Activated CD4-positive, alpha-beta T cell treated with anti-CD3 and anti-CD28 coated beads, Interleukin-2, amount 50 U/mL, for 4 hours (primary cell): ENCODE data around the gene UBP1.
"Not testable (repeated sequence)": the region's sequence is repeated elsewhere in the genome, so short reads cannot be mapped to it uniquely, and the experiment has no call there.

Experiments used
- DNase-seq, 2 experiments: peaks; one replicate each; pipeline ENCODE4 v3.0.0-alpha.2; 2020

Gene UBP1

DNA sequence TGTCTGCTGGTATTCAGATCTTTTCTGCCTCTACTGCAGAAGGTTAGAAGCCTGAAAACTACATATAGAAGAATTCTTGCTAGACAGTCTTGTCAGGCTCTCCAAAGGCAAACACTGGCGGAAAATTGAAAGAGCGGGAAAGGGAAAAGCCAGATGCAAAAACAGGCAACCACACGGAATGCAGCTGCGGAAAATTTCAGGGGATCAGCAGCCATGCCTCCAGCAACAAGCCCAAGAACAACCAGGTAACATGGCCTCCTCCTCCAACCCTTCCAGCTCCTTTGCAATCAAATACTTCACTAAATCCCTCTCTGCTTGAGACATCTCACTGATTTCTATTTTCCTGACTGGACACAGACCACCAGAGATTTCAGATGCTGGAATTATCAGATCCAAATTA is 9.6 kb downstream of the UBP1 start:
- no peak for DNase-seq

DNA sequence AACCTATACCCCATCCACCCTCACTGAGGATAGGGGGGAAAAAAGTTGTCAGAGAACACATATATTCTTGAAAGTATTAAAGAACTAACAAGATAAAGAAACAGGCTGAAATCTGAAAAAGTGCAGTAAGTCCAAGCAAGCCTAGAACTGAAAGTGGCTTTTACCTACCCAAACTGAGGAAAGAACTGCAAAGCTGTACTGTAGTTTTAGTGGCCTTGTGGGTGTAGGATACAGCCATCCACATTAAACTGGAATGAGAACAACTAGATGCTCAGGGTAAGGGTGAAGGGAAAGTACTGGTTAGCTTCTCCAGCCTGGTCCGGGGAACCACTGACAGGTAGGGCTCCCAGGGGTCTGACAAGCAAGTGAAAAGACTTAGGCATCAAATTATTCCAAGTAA is 10.1 kb downstream of the UBP1 start:
- no peak for DNase-seq

DNA sequence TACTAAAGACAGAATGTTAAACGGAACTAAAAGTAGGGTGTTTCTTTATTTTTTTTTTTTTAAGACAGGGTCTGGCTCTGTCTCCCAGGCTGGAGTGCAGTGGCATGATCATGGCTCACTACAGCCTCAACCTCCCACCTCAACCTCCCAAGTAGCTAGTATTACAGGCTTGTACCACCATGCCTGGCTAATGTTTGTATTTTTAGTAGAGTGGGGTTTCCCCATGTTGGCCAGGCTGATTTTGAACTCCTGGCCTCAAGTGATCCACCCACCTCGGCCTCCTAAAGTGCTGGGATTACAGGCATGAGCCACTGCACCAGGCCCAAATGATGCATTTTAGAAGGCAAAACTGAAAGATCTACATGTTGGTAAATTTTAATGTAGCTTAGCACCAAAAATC is 10.9 kb downstream of the UBP1 start:
- not testable (repeated sequence) for DNase-seq

DNA sequence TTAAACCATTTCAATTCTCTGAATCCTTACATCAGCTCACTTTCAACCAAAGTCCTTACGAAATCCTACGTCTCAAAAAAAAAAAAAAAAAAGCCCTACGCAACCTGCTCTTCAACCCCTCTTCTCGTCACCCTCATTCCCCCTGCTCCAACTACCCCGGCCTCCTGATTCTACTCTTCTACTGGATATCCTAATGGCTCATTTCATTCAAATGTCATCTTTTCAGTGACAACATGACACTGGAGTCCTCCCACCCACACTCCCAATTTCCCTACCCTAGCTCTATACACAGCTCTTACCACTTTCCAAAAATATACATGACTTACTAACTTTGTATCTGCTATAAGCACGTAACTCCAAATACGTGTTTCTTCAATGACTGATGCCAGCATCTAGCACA is 11.5 kb downstream of the UBP1 start:
- DNase-seq = no peak

DNA sequence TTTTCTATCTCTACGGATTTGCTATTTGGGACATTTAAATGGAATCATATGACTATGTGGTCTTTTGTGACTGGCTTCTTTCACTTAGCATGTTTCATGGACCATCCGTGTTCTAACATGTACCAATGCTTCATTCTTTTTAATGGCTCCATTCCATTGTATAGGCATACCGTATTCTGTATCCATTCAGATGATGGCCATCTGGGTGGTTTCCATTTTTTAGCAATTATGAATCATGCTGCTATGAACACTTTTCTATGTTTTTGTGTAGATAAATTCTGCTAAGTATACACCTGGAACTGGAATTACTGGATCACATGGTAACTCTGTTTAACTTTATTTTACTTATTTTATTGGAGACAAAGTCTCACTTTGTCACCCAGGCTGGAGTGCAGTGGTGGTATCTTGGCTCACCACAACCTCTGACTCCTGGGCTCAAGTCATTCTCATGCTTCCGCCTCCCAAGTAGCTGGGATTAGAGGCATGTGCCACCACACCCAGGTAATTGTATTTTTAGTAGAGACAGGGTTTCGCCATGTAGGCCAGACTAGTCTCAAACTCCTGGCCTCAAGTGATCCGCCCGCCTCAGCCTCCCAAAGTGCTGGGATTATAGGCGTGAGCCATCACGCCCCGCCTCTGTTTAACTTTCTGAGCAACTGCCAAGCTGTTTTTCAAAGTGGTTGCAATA is 13.4 kb downstream of the UBP1 start:
- DNase-seq = no peak

DNA sequence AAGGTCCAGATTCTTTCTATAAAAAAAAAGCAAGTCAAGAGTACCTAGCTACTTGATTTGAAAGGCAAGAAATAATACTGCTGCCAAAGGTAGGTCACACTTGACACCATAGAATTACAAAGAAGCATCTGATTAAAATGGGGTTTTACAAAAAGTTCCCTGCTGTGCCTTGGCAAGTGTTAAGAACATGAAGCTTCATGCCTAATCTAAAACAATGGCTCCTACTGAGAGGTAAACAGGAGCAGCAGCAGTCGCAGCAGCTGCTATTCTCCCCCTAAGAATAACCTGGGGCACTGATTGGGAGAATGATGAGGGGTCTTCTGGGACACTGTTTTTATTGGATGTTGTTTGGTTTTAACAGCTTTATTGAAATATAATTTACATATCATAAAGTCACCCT is 14.1 kb downstream of the UBP1 start:
- no peak for DNase-seq

DNA sequence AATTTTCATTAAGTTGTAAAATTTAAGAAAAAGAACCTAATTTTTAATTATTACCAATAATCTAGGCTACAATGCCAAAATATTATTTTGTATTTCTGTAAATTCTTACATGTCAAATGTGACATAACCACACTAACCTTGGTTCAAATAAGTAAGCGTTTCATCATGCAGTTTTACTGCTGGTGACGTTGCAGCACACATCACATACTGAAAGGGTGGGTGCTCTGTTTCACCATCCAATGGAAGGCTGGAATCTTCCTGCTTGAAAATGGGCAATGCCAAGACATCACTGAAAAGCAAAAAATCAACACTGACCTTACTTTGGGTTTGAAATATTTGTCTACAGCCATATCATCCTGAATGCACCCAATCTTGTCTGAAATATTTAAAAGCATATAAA is 14.8 kb downstream of the UBP1 start:
- DNase-seq = no peak

DNA sequence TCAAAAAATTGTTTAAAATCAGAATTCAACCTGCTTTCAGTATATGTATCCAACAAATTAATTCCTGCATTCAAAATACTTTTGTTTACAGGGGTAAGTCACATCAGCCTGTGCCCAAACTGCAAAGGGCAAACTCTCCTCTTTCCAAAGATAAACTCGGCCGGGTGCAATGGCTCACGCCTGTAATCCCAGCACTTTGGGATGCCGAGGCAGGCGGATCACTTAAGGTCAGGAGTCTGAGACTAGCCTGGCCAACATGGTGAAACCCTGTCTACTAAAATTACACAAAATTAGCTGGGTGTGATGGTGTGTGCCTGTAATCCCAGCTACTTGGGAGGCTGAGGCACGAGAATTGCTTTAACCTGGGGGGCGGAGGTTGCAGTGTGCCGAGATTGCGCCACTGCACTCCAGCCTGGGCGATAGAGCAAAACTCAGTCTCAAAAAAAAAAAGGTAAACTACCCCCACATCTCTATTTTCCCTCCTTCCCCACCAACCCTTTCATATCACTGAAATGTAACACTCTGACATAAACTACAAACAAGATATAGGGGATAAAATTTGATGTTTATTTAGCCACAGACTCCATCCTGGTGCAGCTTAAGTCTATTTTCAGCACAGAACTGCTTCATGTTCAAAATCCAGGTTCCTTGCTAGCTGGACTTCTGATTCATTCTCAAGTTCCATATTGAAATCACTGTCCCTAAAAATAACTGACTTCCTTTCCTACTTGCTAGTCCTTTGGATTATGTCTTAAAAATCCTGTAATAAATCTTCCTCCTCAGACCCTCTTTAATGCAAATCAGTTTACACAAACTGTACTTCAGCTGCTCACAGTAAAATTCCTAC is 15.4 kb downstream of the UBP1 start:
- no peak for DNase-seq

DNA sequence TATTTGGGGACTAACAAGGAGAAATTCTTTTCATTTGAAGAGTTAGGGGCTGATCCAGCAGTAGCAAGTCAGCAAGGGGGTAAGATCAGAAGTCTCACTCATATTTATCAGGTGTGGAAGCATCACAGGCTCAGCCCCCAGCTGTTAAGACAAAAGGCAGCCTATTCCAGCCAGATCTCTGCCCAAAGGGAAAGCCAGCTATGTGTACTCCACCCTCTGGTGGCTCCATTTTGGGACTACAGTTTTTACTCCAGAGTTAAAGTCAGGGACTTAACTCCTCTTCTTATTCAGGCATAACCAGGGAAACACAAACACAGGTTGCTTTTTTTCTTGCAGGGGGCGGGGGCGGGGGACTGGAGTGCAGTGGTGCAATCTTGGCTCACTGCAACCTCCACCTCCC is 19.2 kb downstream of the UBP1 start:
- no peak for DNase-seq

DNA sequence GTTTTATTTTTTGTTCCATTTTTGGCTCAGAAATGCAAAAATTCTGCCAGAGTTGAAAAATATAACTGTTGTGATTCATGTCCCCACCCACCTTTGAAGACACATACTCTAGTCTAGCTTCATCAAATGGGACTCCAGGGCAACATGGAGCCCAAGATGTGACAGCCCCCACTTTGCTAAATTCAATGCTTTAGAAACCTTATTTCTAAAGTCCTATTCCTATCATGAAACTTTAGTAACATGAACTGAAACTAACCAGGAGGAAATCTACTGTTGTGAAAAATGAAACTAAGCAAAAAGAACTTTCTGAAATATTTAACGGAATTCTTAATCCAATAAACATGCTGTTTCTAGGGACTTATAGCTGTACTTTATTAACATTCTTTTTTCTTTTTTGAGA is 20.3 kb downstream of the UBP1 start:
- DNase-seq = no peak

DNA sequence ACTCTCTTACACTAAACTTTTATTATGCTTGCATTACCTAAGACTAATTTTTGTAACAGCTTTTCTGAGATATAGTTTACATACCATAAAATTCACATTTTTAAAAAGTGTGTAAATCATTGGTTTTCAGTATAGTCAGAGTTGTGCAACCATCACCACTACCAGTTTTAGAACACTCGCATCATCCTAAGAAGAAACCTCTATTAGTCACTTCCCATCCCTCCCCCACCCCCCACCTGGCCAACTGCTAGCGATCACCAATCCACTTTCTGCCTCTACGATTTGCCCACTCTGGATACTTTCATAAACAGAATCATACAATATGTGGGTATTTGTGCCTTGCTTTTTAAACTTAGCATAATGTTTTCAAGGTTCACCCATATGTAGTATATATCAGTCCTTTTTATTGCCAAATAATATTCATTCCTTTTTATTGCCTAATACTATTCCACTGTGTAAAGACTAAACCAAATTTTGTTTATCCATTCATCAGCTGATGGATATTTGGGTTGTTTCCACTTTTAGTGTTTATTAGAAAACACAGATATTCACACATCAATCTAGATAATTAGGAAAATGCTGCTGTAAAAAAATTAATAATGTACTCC is 23.0 kb downstream of the UBP1 start:
- DNase-seq = no peak

DNA sequence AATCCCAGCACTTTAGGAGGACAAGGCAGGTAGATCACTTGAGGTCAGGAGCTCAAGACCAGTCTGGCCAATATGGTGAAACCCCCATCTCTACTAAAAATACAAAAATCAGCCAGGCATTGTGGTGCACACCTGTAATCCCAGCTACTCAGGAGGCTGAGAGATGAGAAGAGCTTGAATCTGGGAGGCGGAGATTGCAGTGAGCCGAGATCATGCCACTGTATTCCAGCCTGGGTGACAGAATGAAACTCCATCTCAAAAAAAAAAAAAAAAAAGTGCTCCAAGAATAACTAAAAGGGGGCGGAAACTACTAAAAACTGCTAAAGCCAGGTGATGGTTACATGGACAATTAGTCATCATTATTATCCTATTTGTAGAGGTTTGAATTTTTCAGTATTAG is 29.4 kb downstream of the UBP1 start:
- DNase-seq = not testable (repeated sequence)

DNA sequence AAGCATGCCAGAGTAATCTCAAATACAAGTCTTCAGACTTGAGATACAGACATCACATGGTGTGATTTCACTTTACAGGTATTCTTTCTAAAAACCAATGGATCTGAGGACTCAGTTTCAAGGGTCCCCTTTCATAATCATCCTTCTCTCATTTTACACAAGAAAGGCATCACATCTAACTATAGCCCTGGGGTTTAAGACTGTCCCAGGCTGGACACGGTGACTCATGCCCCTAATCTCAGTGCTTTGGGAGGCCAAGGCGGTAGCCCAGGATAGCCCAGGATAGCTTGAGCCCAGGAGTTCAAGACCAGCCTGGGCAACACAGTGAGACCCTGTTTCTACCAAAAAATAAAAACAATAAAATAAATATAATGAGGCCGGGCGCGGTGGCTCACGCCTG is 36.4 kb downstream of the UBP1 start:
- no peak for DNase-seq

DNA sequence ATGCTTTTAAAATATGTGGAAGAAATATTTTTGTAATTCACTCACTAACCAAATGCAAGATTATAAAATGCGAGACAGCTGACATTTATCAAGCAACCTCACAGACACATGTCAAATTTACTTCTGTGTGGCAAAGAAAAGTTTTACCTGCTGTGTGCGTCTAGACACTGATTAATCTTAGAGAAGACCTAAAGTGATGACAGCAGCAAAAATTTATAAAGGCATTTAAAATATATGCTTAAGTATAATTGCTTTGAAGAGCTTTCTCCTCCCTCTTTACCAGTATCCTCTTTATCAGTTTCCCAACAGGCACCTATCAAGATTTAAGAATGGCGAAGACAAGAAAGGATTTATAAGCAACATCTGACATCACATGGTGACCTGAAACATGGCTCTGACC is 37.3 kb downstream of the UBP1 start:
- DNase-seq = no peak

DNA sequence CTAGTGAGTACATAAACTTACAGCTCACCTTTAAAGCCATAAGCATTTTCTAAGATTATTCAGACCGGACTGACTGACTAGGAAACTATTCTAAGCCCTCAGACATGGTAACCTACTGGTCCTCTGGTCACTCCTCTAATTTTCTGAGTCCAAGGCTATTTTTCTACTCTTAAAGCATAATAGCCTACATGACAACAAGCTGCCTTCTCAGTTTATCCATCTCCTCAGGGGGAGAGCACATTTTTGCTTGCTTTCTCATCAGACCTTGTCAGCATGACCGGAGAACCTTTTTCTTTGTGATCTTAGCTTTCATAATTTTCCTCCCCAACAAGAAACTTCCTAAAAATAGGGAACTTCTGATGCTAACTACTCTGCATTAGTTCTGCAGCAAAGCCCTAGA is 38.4 kb downstream of the UBP1 start:
- no peak for DNase-seq

DNA sequence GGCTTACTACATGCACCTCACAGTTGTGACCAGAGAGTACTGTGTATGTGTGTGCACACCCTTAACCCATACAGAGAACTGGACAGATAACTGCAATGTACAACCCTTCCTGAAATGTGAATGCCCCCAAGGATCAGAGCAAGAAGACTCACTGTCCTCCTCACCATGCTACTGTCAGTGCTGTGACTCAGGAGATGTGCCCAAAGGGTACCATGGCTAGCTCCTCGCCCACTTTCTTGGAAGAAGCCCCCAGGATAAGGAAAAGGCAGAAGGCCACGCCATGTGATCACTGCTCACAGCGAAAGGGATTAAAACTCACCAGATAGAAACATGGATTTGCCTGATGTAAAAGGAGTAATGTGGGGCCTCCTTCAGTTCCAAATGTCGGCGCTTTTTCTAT is 41.8 kb downstream of the UBP1 start:
- DNase-seq = no peak

DNA sequence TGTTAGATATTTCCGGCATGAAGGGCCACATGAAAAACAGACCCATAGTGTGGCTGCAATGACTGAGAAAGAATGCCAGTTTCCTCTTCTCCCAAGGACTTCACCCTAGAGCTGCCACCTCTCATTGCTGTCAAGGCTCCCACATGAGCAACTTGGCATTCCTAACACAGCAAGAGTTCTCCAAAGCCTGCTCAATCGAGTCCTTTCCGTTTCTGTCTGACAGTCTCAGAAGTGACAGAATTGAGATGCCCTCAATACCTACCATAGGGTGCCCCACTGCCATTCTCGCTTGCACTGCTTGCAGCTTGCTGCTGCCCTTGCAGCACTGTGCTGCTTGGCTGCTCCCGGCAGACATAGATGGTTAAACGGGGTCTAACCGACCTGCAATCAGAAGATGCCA is 44.3 kb downstream of the UBP1 start:
- DNase-seq = no peak

DNA sequence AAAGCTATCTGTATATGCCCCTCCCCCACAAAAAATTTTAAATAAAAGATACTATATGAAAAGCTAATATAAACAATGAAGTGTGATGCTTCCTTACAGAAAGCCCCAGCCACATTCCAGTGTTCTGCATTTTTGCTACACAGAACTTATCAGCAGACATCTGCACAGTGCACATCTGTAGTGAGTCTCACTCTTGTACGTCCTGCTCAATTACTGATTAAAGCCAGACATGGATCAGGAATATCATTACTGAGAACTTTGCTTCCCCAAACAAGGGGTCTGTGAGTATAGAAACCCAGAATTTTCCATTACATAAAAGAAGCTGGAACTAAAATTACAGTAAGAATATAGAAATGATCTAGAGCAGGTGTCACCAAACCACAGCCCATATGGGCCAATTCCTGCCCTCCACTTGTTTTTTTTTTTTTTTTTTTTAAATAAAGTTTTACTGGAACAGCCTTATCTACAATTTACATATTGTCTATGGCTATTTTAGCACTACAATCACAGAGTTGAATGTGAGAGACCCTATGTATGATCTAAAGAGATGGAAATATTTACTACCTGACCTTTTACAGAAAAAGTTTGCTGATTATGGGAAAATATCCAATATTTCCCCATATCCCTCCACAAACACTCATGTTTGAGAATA is 45.7 kb downstream of the UBP1 start:
- no peak for DNase-seq

DNA sequence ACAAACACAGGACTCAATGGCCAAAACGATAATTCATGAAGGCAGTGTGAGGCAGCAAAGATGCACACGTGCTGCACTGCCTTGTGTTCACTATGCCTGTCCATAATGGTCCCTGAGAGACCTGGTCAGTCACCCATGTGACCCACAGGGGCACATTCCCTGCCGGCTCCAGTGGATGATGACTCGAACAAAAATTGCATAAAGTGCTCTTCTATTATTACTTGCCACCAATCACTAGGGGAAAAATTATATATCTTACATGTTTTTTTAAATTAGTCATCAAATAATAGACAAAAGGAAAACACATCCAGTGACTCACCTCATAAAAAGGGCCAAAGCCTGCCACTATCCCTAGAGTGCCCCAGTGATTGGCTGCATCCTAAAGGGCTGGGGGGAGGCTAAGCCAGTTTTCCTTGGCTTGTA is 47.5 kb downstream of the UBP1 start:
- no peak for DNase-seq

DNA sequence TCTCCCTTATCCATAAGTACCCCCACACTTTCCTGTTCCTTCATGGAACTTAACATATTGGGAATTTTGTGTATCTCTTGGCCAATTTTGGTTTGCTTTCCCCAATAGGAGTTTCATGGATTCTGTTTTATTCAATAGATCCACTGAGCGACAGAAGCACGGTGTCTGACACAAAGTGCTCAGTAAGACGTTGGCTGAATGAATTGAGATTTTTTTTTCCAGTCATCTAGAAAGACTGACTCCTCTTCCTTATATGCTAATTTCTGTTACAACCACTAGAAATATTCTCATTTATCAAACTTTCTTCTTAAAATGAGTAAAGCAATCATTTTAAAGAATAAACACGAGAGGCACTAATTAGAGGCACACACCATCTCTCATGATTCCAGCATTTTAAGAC is 48.1 kb downstream of the UBP1 start:
- DNase-seq = no peak

DNA sequence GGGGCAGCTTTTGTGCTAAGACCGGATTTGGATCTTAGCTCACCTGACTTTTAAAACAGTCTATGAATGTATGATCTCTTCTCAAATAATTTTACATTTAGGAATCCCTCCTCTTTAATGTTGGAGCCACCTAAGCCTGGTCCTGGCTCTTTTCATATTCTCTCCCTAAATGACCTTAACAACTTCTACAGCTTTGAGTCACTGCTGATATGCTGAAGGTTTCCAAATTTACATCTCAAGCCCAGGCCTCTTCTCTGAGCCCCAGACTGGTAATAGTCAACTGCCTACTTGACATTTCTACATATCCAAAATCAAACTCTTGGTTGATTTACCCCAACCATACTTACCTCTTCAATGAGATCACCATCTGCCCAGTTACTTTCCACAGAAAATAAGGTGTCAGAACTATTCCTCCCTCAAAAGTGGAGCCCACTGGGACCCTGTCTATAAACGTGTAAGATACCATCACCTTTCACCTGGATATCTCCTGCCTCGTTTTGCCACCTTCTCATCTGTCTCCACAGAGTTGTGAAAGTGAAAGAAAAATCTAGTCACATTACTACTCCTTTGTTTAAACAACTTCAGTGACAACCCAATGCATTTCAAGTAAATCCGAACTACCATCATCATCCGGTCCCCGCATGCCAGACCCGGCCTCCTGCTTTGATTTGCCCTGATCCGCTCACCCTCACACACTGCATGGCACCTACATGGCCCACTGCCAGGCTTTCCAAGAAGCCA is 48.8 kb downstream of the UBP1 start:
- no peak for DNase-seq

DNA sequence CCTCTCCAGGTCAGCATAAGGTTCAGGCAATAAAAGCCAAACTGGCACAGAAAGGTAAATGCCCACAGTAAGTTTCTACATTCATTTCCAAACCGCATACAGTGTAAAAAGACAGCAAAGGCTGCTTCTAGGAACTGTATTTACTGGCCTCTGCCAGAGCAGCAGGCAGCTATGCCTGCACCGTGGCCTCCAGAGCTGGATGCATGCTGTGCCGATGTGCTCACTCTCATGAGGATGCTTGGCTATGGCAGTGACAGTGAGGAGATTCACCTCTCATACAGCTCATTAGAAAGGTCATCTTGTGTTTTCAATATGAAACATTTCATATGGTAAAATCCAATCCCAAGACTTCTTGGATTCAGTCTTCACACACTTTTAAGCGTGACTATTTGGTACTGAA is 50.3 kb downstream of the UBP1 start:
- no peak for DNase-seq
